Loucy (cell line): ENCODE results near the gene TMEM169.
"Not testable (repeated sequence)": the region's sequence is repeated elsewhere in the genome, so short reads cannot be mapped to it uniquely, and the experiment has no call there.

Experiments used
- H2AFZ ChIP-seq: fragments of 200-600 bp; sonication (generic); 2 replicates; pipeline ENCODE4 v1.6.0; 2016; ENCODE audit warnings: antibody characterized with exemption, mild to moderate bottlenecking, low read length, moderate library complexity
- H3F3A ChIP-seq: fragments of 200-600 bp; 2 replicates; pipeline ENCODE4 v1.6.0; 2016; ENCODE audit warnings: antibody characterized with exemption, low read depth, mild to moderate bottlenecking
- H3K27me3 ChIP-seq: fragments of 200-600 bp; sonication (generic); 2 replicates; pipeline ENCODE4 v1.6.1; 2014; ENCODE audit warnings: low read length, mild to moderate bottlenecking; ENCODE audit not compliant: insufficient read depth, poor library complexity, severe bottlenecking
- H3K36me3 ChIP-seq: fragments of 200-600 bp; sonication (generic); 2 replicates; pipeline ENCODE4 v1.6.1; 2016; ENCODE audit warnings: low read length; ENCODE audit not compliant: insufficient read depth
- H3K4me1 ChIP-seq: fragments of 200-600 bp; sonication (generic); 2 replicates; pipeline ENCODE4 v1.5.1; 2014; ENCODE audit warnings: low read length, mild to moderate bottlenecking; ENCODE audit not compliant: insufficient read depth, poor library complexity, severe bottlenecking
- H3K4me2 ChIP-seq: fragments of 200-600 bp; sonication (generic); 2 replicates; pipeline ENCODE4 v1.6.0; 2014; ENCODE audit warnings: antibody characterized with exemption, low read length, low read depth, mild to moderate bottlenecking; ENCODE audit not compliant: poor library complexity, severe bottlenecking
- H3K4me3 ChIP-seq: fragments of 200-600 bp; sonication (generic); 2 replicates; pipeline ENCODE4 v1.5.1; 2014; ENCODE audit warnings: low read length, mild to moderate bottlenecking, mixed read lengths; ENCODE audit not compliant: poor library complexity, severe bottlenecking
- H3K79me2 ChIP-seq: fragments of 200-600 bp; sonication (generic); 2 replicates; pipeline ENCODE4 v1.6.1; 2014; ENCODE audit warnings: low read length; ENCODE audit not compliant: insufficient read depth
- H3K9ac ChIP-seq: fragments of 200-600 bp; sonication (generic); 2 replicates; pipeline ENCODE4 v1.6.0; 2014; ENCODE audit warnings: mild to moderate bottlenecking, low read depth, low read length, moderate library complexity; ENCODE audit not compliant: poor library complexity, severe bottlenecking
- H3K9me2 ChIP-seq: fragments of 200-600 bp; sonication (generic); replicated peaks from 2 replicates; pipeline ENCODE4 v1.6.1; 2016; ENCODE audit warnings: low read depth, low read length, mixed read lengths
- H3K9me3 ChIP-seq: fragments of 200-600 bp; sonication (generic); 2 replicates; pipeline ENCODE4 v1.6.1; 2014; ENCODE audit warnings: mild to moderate bottlenecking, antibody characterized with exemption, low read length, low read depth; ENCODE audit not compliant: insufficient read depth
- H4K20me1 ChIP-seq: fragments of 200-600 bp; sonication (generic); 2 replicates; pipeline ENCODE4 v1.6.0; 2014; ENCODE audit warnings: antibody characterized with exemption, low read length, mild to moderate bottlenecking; ENCODE audit not compliant: insufficient read depth, poor library complexity, severe bottlenecking
- EZH2phosphoT487 ChIP-seq: fragments of 200-600 bp; IDR thresholded peaks from 2 replicates; pipeline ENCODE4 v1.6.1; 2018; ENCODE audit warnings: antibody characterized with exemption, mild to moderate bottlenecking, moderate library complexity, borderline replicate concordance
- TF ChIP-seq, protein P1 (sequence below): fragments of 200-600 bp; sonication (generic); conservative IDR thresholded peaks from 2 replicates; pipeline ENCODE4 v1.5.1; 2014; ENCODE audit warnings: mild to moderate bottlenecking, antibody characterized with exemption, low read length

Gene TMEM169

DNA sequence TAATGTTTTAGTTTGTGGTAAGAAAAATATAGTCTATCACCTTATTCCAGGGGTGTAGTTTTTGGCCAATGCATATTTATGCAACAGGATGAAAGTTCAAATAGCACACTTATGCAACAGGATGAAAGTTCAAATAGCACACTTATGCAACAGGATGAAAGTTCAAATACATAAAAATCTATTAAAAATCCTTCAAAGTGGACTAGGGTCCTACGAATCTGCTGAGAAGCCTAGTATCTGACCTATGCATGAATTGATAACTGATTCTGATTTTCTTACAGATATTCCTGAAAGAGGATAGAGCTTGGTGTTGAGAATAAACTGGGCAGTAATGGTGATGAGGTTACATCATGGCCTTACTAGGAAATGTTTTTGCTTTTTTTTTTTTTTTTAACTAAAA is 2.9 kb upstream of the TMEM169 start:
- H3K36me3 ChIP-seq: no peaks in the 10 kb centered on the region
- no peak overlapping the region for H3K4me2 ChIP-seq
- peaks cover 42% of the 10 kb centered on the region for H3K4me1 ChIP-seq
- TF ChIP-seq EZH2phosphoT487: no peak
- TF ChIP-seq, protein P1, sequence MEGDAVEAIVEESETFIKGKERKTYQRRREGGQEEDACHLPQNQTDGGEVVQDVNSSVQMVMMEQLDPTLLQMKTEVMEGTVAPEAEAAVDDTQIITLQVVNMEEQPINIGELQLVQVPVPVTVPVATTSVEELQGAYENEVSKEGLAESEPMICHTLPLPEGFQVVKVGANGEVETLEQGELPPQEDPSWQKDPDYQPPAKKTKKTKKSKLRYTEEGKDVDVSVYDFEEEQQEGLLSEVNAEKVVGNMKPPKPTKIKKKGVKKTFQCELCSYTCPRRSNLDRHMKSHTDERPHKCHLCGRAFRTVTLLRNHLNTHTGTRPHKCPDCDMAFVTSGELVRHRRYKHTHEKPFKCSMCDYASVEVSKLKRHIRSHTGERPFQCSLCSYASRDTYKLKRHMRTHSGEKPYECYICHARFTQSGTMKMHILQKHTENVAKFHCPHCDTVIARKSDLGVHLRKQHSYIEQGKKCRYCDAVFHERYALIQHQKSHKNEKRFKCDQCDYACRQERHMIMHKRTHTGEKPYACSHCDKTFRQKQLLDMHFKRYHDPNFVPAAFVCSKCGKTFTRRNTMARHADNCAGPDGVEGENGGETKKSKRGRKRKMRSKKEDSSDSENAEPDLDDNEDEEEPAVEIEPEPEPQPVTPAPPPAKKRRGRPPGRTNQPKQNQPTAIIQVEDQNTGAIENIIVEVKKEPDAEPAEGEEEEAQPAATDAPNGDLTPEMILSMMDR: no peak
- H3K4me3 ChIP-seq: no peak overlapping the region
- H3F3A ChIP-seq: peaks cover 13% of the 10 kb centered on the region; the same call in 1 of the 2 replicates
- H3K9me2 ChIP-seq: no peaks in the 10 kb centered on the region
- no peak overlapping the region for H2AFZ ChIP-seq
- H4K20me1 ChIP-seq: no peaks in the 10 kb centered on the region
- no peaks in the 10 kb centered on the region for H3K9me3 ChIP-seq
- H3K79me2 ChIP-seq: peaks cover 11% of the 10 kb centered on the region; the same call in 1 of the 2 replicates
- no peaks in the 10 kb centered on the region for H3K27me3 ChIP-seq
- H3K9ac ChIP-seq: no peak overlapping the region

DNA sequence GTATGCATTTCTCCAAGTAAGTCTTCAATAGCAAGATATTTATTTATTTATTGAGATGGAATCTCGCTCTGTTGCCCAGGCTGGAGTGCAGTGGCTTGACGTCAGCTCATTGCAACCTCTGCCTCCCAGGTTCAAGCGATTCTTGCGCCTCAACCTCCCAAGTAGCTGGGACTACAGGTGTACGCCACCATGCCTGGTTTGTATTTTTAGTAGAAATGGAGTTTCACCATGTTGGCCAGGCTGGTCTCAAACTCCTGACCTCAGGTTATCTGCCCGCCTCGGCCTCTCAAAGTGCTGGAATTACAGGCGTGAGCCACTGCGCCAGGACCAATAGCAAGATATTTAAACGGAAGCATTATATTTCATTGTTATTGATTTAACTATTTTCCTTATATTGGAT is 1.7 kb upstream of the TMEM169 start:
- Histone ChIP-seq H3K79me2 (peaks cover 11% of the 10 kb centered on the region; the same call in 1 of the 2 replicates), H3K4me1 (peaks cover 45% of the 10 kb centered on the region), H3K4me2 (peak overlapping the region; percentile 92), H3F3A (peaks cover 18% of the 10 kb centered on the region; the same call in 1 of the 2 replicates)
- H2AFZ ChIP-seq, H3K9me3 ChIP-seq, H3K36me3 ChIP-seq, H3K9me2 ChIP-seq, H3K4me3 ChIP-seq, H3K27me3 ChIP-seq, H3K9ac ChIP-seq, H4K20me1 ChIP-seq: not testable (repeated sequence)

DNA sequence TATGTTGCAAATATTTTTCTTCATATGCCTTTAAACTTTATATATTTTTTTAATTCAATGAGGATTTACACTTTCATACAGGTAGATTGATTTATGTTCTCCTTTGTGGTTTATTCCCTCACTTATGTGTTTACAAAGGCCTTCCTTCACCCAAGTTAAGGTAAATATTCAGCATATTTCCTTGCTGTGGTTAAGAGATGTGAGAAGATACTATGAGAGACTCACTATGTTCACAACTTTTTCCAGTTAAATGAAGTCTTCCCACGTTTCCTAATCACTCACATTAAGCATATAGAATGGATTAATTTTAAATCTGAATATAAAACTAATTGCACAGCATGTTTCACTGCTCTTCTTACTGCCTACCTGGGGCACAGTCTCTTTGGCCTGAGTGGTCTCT is 707 bp upstream of the TMEM169 start:
- Histone ChIP-seq H2AFZ (peak overlapping the region; percentile 89), H3K4me2 (peak overlapping the region; percentile 92), H3K4me3 (peak overlapping the region; percentile 76), H3K79me2 (peaks cover 11% of the 10 kb centered on the region; the same call in 1 of the 2 replicates), H3F3A (peaks cover 18% of the 10 kb centered on the region; the same call in 1 of the 2 replicates), H3K4me1 (peaks cover 48% of the 10 kb centered on the region), H4K20me1 (no peaks in the 10 kb centered on the region), H3K27me3 (no peaks in the 10 kb centered on the region), H3K36me3 (no peaks in the 10 kb centered on the region), H3K9me3 (no peaks in the 10 kb centered on the region), H3K9ac (peak overlapping the region; percentile 74), H3K9me2 (no peaks in the 10 kb centered on the region)
- no peak for TF ChIP-seq EZH2phosphoT487
- TF ChIP-seq, protein P1: no peak

DNA sequence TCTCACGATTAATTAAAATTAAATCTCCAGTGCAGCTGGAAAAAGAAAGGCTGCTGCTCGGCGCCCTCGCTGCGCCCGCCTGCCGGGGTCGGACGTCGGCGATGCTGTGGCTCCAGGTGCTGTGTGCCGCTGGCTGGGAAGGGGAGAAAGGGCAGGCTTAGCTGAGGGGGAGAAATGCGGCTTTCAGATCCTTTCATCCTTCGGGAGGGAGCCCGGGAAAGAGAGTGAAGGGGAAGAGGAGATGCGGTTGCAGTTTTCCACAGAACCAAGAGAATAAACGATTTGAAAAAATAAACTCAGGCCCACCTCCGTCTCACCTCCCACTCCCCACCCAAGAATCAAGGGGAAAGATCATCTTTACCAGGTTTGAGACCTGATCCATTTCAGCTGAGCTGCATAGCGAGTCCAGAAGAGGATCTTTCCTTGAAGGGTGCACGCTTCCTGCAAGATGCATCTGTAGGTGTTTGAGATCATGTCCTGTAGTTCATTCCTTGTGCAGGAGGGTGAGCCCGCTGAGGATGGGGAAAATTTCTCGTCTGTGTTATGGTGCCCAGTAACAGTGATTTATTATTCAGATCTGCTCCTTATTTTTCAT is 495 bp downstream of the TMEM169 start:
- H3K4me2 ChIP-seq: peak overlapping the region; percentile 92
- peak overlapping the region; percentile 74 for H3K9ac ChIP-seq
- H3K79me2 ChIP-seq: peaks cover 11% of the 10 kb centered on the region; the same call in 1 of the 2 replicates
- peaks cover 48% of the 10 kb centered on the region for H3K4me1 ChIP-seq
- H4K20me1 ChIP-seq: no peaks in the 10 kb centered on the region
- no peaks in the 10 kb centered on the region for H3K9me3 ChIP-seq
- H3F3A ChIP-seq: peaks cover 18% of the 10 kb centered on the region; the same call in 1 of the 2 replicates
- no peaks in the 10 kb centered on the region for H3K27me3 ChIP-seq
- H3K36me3 ChIP-seq: no peaks in the 10 kb centered on the region
- H2AFZ ChIP-seq: peak overlapping the region; percentile 89
- H3K4me3 ChIP-seq: peak overlapping the region; percentile 76
- no peak for TF ChIP-seq EZH2phosphoT487
- TF ChIP-seq, protein P1: no peak
- no peaks in the 10 kb centered on the region for H3K9me2 ChIP-seq
